ENCODE measurements around the gene DSTYK.

DNA sequence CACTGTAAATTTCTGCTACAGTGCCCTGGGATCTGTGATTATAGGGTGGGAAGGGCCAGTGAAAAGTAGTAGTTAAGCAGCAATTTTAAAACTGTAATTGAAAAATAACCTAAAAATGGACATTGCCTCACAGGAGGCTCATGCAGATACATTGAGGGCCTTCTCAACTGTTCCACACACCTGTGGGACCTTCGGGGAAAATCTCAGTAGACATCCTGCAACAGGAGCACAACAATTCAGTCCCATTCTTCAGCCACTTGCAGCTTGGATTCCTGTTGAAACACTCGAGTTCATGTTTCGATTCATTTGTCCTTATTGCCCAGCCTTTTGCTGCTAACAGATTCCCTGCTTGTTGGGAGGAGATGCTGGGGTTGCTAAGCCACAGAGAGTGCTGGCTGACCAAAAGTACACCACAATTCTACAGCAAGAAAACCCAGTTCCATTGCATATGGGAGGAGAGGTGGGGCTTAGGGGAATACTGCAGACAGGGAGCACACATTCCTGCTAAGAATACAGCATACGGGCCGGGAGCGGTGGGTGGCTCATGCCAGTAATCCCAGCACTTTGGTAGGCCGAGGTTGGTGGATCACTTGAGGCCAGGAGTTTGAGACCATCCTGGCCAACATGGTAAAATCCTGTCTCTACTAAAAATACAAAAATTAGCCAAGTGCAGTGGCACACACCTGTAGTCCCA lies 20.8 kb upstream of the DSTYK start:
- TF ChIP-seq KLF9 (tag by site-specific recombination; IDR thresholded peaks at IDR 0.05; ENCODE audit: low read depth) (no peak), ZFP3 (tag by site-specific recombination; IDR thresholded peaks at IDR 0.05; ENCODE audit: low read depth) (no peak), ZNF416 (tag by site-specific recombination; IDR thresholded peaks at IDR 0.05) (no peak), EGR2 (tag by site-specific recombination; IDR thresholded peaks at IDR 0.05; ENCODE audit: low read depth) (no peak), YY2 (tag by site-specific recombination; IDR thresholded peaks at IDR 0.05) (no peak), ZBTB21 (tag by site-specific recombination; IDR thresholded peaks at IDR 0.05) (no peak), SALL2 (tag by site-specific recombination; IDR thresholded peaks at IDR 0.05; ENCODE audit: borderline replicate concordance) (no peak), YY1 (tag by site-specific recombination; IDR thresholded peaks at IDR 0.05) (no peak)
- TF ChIP-seq, protein P1, sequence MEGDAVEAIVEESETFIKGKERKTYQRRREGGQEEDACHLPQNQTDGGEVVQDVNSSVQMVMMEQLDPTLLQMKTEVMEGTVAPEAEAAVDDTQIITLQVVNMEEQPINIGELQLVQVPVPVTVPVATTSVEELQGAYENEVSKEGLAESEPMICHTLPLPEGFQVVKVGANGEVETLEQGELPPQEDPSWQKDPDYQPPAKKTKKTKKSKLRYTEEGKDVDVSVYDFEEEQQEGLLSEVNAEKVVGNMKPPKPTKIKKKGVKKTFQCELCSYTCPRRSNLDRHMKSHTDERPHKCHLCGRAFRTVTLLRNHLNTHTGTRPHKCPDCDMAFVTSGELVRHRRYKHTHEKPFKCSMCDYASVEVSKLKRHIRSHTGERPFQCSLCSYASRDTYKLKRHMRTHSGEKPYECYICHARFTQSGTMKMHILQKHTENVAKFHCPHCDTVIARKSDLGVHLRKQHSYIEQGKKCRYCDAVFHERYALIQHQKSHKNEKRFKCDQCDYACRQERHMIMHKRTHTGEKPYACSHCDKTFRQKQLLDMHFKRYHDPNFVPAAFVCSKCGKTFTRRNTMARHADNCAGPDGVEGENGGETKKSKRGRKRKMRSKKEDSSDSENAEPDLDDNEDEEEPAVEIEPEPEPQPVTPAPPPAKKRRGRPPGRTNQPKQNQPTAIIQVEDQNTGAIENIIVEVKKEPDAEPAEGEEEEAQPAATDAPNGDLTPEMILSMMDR (tag by site-specific recombination; IDR thresholded peaks at IDR 0.05) = no peak
- TF ChIP-seq, protein P2, sequence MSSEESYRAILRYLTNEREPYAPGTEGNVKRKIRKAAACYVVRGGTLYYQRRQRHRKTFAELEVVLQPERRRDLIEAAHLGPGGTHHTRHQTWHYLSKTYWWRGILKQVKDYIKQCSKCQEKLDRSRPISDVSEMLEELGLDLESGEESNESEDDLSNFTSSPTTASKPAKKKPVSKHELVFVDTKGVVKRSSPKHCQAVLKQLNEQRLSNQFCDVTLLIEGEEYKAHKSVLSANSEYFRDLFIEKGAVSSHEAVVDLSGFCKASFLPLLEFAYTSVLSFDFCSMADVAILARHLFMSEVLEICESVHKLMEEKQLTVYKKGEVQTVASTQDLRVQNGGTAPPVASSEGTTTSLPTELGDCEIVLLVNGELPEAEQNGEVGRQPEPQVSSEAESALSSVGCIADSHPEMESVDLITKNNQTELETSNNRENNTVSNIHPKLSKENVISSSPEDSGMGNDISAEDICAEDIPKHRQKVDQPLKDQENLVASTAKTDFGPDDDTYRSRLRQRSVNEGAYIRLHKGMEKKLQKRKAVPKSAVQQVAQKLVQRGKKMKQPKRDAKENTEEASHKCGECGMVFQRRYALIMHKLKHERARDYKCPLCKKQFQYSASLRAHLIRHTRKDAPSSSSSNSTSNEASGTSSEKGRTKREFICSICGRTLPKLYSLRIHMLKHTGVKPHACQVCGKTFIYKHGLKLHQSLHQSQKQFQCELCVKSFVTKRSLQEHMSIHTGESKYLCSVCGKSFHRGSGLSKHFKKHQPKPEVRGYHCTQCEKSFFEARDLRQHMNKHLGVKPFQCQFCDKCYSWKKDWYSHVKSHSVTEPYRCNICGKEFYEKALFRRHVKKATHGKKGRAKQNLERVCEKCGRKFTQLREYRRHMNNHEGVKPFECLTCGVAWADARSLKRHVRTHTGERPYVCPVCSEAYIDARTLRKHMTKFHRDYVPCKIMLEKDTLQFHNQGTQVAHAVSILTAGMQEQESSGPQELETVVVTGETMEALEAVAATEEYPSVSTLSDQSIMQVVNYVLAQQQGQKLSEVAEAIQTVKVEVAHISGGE (tag by site-specific recombination; conservative IDR thresholded peaks at IDR 0.05; ENCODE audit: low read depth) = no peak
- TF ChIP-seq, protein P3, sequence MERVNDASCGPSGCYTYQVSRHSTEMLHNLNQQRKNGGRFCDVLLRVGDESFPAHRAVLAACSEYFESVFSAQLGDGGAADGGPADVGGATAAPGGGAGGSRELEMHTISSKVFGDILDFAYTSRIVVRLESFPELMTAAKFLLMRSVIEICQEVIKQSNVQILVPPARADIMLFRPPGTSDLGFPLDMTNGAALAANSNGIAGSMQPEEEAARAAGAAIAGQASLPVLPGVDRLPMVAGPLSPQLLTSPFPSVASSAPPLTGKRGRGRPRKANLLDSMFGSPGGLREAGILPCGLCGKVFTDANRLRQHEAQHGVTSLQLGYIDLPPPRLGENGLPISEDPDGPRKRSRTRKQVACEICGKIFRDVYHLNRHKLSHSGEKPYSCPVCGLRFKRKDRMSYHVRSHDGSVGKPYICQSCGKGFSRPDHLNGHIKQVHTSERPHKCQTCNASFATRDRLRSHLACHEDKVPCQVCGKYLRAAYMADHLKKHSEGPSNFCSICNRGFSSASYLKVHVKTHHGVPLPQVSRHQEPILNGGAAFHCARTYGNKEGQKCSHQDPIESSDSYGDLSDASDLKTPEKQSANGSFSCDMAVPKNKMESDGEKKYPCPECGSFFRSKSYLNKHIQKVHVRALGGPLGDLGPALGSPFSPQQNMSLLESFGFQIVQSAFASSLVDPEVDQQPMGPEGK (tag by site-specific recombination; IDR thresholded peaks at IDR 0.05) = no peak
- TF ChIP-seq, protein P4, sequence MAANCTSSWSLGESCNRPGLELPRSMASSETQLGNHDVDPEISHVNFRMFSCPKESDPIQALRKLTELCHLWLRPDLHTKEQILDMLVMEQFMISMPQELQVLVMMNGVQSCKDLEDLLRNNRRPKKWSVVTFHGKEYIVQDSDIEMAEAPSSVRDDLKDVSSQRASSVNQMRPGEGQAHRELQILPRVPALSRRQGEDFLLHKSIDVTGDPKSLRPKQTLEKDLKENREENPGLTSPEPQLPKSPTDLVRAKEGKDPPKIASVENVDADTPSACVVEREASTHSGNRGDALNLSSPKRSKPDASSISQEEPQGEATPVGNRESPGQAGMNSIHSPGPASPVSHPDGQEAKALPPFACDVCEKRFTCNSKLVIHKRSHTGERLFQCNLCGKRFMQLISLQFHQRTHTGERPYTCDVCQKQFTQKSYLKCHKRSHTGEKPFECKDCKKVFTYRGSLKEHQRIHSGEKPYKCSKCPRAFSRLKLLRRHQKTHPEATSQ (tag by site-specific recombination; IDR thresholded peaks at IDR 0.05) = no peak
- TF ChIP-seq, protein P5, sequence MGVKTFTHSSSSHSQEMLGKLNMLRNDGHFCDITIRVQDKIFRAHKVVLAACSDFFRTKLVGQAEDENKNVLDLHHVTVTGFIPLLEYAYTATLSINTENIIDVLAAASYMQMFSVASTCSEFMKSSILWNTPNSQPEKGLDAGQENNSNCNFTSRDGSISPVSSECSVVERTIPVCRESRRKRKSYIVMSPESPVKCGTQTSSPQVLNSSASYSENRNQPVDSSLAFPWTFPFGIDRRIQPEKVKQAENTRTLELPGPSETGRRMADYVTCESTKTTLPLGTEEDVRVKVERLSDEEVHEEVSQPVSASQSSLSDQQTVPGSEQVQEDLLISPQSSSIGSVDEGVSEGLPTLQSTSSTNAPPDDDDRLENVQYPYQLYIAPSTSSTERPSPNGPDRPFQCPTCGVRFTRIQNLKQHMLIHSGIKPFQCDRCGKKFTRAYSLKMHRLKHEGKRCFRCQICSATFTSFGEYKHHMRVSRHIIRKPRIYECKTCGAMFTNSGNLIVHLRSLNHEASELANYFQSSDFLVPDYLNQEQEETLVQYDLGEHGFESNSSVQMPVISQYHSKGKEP (tag by site-specific recombination; IDR thresholded peaks at IDR 0.05) = no peak

Measured in HEK293 (cell line).